ENCODE results near the gene CAT.
"Not testable (repeated sequence)": the region's sequence is repeated elsewhere in the genome, so short reads cannot be mapped to it uniquely, and the experiment has no call there.

CAT gene

DNA sequence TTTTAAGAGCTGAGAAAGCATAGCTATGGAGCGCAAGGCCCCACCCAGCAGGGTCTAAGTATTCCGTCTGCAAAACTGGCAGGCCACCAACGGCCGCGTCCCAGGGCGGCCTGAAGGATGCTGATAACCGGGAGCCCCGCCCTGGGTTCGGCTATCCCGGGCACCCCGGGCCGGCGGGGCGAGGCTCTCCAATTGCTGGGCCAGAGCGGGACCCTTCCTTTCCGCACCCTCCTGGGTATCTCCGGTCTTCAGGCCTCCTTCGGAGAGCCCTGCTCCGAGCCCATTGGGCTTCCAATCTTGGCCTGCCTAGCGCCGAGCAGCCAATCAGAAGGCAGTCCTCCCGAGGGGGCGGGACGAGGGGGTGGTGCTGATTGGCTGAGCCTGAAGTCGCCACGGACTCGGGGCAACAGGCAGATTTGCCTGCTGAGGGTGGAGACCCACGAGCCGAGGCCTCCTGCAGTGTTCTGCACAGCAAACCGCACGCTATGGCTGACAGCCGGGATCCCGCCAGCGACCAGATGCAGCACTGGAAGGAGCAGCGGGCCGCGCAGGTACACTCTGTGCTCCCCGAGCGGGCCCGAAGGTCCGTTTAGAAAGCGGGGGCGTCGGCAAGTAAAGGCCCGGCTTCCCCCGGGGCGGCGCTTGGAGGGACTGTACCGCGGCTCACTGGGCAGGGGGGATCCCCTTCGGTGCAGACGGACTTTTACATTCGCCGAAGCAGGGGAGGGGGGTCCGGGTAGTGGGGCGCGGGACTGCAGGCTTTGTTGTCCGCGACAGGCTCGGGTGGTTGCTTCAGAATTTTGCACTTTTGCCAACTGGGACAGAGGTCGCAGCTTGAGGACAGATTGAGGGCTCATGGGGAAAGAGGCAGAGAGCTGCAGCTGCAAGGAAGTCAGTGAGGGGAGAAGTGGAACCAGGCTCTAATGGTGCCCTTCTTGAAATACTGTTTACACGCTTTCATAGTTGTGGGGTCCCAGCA is at the start of gene CAT:
Gene CAT, plus strand, starts transcription at position 406 of the 979 bp plus-strand sequence. Its CDS starts 80 bp downstream, at position 486.
- no peak for FAIRE-seq

DNA sequence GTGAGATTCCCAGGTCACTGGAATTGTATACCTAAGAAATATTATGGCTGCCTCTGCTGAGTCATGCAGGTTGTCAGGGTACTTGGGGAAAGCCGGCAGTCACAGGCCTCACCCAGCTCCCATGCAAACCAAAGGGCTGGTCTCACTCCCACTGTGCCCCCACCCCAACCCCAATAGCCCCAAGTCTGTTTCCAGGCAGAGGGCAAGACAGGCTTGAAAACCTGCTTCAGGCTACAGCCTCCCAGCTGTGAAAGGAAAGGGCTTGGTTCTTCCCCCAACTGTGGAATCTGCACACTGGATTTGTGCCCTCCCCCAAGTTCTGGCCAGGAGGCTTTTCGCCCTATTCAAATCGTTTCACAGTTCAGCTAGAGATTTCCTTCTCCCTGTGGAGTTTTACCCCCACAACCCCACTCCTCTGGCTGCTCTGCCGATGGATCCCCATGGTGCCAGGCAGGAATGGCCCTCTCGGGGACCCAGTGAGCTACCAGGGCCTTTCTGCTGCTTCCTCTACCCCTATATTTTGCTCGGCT is 43.9 kb upstream of the CAT start:
- FAIRE-seq: no peak

DNA sequence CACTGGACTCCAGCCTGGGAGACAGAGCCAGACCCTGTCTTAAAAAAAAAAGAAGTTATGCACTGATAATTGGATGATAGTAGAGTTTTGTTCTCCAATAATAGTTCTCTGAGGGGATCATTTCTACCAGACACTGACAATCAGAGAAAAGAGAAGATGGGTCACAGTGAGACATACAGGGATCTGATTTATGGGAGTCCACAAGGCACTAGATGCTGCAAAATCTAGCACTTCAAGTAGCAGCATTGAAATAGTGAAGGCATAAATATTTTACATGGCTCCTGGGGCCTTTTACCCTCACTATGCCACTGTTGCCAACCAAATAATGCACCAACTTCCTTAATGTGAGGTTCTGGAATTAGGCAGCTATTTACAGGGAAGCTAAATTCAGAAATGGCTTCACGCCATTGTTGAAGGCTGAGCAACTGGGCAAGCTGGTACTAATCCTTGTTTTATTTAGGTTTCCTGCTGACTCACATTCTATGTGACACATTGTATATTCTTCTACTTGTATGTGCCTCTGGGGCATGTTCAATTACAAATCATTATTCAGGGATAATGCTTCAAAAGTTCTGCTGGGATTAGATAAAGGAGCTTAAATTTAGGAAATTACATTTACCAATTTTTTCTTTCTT is 42.7 kb upstream of the CAT start:
- FAIRE-seq: no peak

DNA sequence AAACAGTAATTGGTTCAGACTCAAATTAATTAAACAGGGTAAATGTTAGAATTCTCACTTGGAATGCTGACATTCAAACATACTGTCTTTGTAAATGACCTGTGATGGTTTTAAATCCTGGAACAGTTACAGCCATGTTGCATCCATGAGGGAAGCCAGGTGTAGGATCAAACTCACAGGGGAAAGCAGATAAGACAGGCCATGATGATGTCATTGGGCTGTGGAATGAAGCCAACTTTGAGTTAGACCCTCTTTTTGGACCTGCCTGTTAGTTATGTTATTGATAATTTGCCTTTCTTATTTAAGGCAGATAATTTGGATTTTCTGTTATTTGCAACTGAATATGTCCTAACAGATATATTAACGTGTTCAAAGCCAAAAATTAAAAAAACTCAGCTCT is 41.6 kb upstream of the CAT start:
- no peak for FAIRE-seq

DNA sequence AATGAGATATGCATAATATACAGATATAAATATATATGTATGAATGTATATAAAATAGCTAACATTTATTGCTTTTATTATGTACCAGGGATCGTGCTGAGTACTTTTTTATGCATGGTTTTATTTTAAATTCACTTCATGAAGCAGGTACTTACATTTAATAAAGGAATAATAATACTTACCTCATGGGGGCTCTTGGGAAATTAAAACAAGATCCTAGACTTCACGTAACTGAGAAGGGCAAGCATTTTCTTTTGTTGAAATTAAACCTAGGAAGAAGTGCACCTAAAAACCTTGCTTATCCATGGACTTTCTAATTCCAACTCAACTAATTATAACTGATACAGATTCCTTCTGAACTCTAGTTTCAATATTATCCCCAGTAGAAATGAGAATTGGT is 40.9 kb upstream of the CAT start:
- FAIRE-seq: no peak

DNA sequence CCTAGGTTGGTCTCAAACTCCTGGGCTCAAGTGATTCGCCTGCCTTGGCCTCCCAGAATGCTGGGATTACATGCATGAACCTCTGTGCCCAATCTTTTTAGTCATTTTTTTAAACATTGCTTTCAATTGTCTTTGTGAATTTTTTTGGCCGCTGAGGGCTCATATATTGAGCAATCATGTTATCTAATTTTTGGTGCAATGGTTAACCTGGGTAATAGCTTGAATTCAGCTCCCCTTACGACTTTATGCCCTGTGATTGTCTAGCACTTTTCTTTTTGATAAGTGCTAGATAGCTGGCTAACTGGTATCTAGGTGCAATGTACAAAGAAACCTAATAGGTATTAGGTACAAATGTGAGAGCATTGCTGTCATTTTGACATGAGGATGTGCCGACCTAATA is 35.3 kb upstream of the CAT start:
- no peak for FAIRE-seq

DNA sequence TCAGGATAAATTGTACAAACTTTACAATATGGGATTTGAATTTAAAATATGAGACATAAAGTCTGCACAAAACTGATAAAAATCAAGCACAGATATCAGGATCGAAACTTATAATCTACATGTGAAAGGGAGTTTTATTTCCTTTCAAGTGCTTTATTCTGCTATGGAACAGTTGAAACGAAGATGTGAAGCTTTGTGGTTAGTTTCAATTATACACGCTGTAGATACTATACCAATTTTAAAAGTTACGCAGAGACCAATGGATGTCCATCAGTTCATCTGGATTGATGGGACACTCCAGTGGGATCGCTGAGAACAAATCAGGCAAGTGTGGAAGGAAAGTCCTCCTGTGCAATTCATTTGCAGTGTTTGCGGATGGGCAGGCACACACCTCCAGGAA is 34.5 kb upstream of the CAT start:
- FAIRE-seq: no peak

DNA sequence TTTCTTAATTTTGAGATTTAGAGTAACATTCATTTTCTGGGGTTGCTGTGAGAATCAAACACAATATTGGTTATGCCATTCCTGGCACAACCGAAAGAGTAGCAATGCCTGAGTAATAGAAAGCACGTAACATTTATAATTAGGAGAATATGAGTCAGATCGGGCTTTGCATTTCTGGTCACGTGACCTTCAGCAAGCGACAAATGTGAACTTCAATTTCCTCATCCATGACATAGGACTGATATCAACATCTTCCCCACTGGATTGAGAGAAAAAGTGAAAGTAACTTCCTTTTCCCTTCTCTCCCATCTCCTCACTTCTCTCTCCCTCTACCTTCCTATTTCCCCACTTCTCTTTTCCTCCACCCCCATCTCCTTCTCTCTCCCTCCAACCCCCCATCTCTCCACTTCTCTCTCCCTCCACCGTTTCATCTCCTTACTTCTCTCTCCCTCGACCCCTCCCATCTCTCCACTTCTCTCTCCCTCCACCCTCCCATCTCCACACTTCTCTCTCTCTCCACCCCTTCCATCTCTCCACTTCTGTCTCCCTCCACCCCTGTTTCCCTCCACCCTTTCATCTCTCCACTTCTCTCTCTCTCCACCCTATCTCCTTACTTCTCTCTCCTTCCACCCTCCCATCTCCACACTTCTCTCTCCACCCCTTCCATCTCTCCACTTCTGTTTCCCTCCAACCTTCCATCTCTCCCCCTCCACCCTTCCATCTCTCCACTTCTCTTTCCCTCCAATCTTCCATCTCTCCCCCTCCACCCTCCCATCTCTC is 33.5 kb upstream of the CAT start:
- FAIRE-seq: no peak

DNA sequence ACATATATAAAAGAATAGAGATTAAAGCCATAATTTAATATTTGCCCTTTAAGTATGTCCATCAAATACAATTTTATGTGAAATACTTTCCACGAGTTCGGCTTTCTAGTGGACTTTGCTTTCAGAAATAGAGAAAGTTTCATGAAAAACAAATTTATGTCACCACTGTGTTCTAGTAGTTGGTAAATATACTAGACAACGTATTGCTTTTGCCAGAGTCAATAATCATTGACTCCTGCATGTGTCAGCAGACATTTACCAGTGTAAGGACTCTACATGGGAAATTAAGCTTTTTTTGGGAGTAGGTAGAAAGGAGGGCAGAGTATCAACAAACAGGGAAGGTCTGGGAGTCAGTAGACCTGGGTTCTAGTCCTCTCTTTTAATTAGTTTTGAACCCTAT is 32.3 kb upstream of the CAT start:
- FAIRE-seq: no peak

DNA sequence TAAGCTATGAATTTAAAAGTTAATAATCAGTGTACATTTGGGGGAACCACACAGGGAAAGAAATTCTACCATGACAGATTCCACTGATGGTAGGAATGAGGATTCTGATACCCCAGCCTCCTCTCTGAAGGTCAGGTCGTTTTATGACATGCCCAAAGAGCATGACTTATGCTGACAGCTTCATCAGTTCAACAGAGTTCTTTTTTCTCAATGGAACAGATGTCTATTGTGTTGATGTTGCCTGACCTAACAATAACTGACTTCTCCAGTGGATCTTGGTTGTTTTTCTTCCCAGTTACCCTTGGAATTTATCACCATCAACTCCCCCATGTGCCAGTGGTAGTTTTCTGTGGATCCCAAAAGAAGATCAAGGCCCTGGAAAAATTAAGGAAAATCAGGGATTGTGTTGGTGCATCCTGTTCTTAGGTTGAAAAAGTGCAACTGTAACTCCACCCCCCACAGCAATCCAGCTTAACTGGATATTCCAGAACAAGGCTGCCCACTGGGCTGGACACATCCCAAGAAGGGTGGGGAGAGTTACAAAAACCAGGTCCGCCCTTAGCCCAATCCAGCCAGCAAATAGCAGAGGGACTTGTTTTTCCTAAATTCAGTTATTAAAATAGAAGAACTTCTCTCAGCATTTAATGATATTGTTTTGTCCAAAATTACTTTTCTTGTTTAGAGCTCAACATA is 31.5 kb upstream of the CAT start:
- no peak for FAIRE-seq

DNA sequence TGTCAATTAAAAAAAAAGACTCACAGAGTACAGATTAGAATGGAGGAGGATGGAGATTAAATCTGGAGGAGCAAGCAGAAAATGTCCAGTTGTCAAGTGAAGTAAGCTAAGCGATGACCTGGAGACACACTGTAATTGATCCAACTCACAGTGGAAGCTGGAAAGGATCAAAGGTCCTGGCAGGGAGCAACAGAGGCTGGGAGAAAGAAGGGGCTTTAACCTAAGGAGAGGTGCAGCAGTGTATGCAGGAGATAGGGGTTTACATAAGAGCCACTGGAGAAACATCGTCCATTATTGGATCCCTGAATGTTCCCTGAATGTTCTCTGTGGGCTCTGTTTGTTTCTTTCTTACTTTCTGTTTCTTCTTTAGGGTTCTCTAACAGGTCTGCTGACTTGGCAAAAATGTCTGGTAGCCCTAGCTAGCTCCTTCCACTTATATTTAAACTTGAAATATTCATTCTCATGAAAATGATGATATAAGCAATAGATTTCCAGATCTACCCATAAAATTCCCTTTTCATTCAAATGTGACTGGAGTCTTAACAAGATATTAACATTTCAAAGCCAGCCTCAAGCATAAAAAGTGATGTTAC is 30.1 kb upstream of the CAT start:
- FAIRE-seq: no peak

DNA sequence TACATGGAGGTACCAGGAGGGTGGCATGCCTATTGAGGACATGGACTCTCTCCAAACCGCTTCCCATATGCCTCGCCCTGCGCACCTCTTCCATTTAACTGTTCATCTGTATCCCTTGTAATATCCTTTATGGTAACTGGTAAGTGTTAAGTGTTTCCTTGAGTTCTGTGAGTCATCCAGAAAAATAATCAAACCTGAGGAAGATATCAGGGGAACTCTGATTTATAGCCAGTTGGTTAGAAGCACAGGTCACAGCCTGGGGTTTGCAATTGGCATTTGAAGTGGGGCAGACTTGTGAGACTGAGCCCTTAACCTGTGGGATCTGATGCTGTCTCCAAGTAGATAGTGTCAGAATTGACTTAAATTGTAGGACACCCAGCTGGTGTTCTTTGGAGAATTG is 27.6 kb upstream of the CAT start:
- FAIRE-seq: no peak

DNA sequence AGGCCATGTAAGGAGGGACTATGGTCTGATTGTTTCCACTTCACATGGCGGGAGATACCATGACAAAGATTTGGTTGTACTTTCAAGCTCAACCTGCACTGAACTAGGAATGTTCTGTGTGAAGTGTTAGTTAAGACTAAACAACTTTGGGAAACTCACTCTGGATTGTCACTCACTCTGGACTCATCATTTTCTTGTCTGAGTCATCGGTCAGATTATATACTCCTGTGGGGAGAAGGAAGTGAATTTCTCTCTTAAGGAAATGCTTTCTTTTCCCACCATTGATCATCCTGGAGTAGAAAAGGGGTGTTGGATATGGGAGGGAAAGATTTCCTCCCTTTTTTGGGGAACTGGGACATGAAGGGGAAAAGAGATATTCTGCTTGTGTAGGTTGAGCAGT is 26.9 kb upstream of the CAT start:
- no peak for FAIRE-seq

DNA sequence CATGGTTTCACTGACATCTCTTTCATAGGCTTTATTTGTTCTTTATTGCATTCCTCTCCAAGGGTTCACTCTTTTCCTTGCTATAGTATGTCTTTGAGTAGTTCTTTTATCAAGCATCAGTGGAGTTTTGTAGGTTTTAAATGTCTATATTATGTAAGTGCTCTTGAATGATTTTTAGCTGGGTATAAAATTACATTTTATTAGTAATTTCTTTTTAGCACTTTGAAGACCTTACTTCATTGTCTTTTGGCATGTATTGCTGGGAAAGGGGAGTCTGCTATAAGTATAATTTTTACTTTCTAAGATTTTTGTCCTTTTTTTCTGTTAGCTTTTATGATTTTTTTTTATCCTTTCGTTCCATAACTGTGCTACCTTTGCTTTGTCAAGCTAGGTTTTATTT is 25.5 kb upstream of the CAT start:
- FAIRE-seq: no peak

DNA sequence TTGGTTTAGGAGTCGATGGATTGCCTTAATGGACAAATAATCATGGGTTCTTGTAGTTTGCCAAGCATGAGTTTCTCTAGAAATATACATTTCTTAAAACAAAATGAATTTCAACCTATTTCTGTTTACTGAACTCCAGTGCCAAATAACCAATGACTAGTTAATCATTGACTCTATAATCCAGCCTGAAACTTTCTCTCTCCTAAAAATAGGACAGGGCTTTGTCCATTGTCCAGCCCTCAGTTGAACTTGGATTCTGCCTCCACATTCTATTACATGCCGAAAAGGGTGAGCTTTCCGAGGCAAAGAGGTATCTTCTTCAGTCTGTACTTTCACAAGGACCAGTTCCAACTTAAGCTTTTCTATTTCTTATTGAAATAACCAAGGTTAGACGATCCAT is 23.2 kb upstream of the CAT start:
- FAIRE-seq: no peak

DNA sequence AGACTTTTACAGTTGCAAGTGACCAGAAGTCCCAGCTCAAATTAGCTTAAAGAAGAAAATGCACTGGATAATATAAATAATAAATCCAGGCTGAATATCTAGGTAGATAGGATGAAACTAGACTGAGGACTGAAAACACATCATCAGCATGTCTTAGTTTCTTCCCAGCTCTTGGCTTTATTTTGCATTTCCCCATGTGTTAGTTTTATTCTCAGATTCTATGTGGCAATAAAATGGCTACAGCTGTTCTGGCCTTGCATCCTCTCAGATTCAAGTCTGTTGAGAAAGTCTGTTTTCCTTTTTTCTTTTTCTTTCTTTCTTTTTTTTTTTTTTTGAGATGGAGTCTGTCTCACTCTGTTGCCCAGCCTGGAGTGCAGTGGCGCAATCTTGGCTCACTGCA is 22.6 kb upstream of the CAT start:
- no peak for FAIRE-seq

DNA sequence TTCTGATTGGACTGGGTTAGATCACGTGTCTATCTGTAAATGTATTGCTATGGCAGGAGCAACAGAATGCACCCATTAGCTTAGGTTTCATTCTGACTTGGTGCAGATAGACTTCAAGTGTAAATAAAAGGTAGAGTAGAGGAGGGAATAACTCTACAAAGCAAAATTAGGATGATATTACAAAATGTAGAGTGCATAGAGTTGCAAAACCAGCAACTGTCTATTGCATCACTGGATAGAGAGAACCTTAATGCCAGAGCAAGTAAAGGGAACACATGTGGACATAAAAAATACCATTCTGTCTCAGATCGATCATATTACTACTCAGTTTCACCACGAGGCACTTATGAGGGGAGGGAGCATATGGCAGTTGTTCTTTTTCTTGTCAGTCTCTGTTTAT is 22.0 kb upstream of the CAT start:
- FAIRE-seq: no peak

DNA sequence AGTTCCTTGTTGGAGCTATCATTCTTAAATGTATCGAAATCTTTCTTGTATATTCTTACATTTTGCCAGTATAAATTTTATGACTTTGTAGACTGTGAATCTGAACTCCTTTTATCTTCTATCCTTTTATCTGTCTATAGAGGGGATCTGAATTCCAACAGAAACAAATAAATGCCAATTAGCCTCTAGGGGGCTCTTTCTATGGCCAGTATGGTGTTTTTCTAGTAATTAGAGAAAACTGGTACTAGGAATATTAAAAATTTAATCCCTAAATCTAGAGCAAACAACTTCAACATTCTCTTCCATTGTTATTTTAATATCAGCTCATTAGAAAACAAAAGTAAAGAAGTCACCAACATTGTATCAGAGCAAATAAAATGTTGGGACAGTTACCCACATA is 21.5 kb upstream of the CAT start:
- no peak for FAIRE-seq

DNA sequence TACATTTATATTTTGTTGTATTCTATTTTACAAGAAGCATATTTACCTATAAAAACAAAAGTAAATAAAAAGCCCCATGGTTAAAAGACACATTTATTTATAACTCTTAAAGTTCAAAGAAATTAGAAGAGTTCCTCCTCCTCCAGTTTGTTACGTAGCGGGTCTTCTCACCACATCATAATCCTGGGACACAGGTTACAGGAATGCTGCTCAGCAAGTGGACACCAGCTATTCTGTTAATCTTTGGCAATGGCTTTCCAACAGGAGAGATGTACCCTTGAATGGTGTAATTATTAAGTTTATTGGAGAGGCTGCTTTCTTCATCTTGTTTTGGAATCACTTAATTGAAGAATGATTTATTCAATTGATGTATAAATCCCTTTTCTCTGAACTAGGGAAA is 19.6 kb upstream of the CAT start:
- FAIRE-seq: no peak

DNA sequence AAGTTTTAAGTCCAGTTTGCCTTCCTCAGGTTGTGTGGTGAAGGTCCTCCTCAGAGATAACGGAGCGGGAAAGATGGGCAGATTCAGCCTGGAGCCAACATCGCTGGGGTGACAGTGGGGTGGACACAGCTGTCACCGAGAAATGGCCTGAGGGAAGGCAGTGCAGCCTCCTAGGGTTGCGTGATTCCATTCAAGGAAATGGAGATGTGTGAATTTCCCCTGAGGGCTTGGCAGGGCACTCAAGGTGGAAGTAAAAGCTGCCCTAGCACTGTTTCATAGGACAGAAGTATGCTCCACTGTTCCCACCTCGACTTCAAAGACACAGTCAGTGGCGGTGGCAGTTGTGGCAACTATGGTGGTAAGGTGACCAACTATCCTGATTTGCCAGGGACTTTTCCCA is 15.4 kb upstream of the CAT start:
- no peak for FAIRE-seq

DNA sequence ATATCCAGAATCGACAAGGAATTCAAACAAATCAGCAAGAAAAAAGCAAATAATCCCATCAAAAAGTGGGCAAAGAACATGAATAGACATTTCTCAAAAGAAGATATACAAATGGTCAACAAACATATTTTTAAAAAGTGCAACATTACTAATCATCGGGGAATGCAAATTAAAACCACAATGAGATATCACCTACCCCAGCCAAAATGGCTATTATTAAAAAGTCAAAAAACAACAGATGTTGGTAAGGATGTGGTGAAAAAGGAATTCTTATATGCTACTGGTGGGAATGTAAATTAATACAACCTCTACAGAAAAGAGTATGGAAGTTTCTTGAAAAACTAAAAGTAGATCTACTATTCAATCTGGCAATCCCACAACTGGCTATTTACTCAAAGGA is 13.9 kb upstream of the CAT start:
- not testable (repeated sequence) for FAIRE-seq

DNA sequence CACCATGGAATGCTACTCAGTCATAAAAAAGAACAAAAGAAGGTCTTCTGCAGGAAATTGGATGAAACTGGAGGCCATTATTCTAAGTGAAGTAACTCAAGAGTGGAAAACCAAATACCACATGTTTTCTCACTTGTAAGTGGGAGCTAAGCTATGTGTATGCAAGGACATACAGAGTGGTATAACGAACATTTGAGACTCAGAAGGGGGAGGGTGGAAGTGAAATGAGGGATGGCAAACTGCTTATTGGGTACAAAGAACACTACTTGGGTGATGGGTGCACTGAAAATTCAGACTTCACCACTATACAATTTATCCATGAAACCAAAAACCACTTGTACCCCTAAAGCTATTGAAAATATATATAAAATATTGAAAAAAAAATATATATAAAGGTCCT is 13.4 kb upstream of the CAT start:
- FAIRE-seq: no peak
